Measurements from ENCODE around the gene AGMO.

GRCh38 chr7:15327001-15327400 is 234.8 kb downstream of the AGMO start:
- TF ChIP-seq POLR2AphosphoS5 (IDR thresholded peaks at IDR 0.05; ENCODE audit: low read depth, low read length) (no peak), POLR2A (IDR thresholded peaks at IDR 0.05; ENCODE audit: low read depth, low read length) (no peak)
